GM20431 (cell line): ENCODE measurements around the gene OLFML3.
"Not testable (repeated sequence)": the region's sequence is repeated elsewhere in the genome, so short reads cannot be mapped to it uniquely, and the experiment has no call there.

Source experiments
- in situ Hi-C: fragments of 300-500 bp; cut with MseI, MboI; formaldehyde crosslinking; loops from one replicate; pipeline ENCODE4 v1.15.0; 2020; ENCODE audit warnings: low sequenced_read_pairs; ENCODE audit not compliant: unreplicated experiment

OLFML3 gene

GRCh38 chr1:113987259-113987658, 8.0 kb downstream of the OLFML3 start:
- in situ Hi-C loops: loop anchor here (10.0 kb wide), 1 partner anchor 298 kb away; no protein-coding TSS in a partner anchor

- in situ Hi-C loops: no loop called here
Observed at GRCh38 chr1:113990530-113990929, 11.3 kb downstream of the OLFML3 start.

DNA sequence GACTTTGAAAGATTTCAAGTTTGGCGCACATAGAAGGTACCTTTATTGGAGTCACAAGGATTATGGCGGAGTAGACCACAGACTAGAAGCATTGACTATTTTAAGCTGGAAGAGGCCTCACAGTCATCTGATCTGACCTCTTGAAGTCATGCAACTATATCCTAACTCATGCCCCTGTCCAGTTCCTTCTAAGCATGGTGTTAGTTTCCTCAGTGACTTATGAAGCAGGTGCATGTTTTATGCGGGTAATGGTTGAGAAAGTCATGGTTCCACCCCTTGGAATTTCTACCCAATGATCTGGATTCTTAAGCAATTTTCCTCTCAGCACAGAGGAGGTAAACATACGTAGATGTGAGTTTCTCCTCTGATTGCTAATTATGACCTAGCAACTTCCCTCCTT, 11.7 kb downstream of the OLFML3 start:
- in situ Hi-C loops: no loop called here

- in situ Hi-C loops: no loop called here
Observed at GRCh38 chr1:113991467-113991997, 12.3 kb downstream of the OLFML3 start.

DNA sequence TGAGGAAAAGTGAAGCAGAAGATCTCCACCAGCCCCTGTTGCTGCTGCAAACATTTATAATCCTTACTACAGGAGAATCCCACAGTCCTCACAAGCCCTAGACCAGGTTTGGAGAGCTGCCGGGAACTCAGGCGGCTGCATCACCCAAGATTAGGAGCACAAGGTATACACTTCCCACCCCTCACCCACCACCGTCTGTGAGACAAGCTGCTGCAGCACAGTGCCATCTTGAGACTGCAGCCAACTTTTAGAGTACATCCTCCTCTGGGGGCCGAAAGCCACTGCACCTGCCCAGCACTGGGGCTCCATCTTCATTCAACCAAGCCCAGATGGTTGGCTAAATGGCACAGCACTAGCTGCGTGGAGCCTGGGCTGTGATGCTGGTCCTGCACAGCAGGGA, 13.8 kb downstream of the OLFML3 start:
- in situ Hi-C loops: no loop called here

GRCh38 chr1:113993766-113994165, 14.5 kb downstream of the OLFML3 start:
- in situ Hi-C loops: no loop called here

DNA sequence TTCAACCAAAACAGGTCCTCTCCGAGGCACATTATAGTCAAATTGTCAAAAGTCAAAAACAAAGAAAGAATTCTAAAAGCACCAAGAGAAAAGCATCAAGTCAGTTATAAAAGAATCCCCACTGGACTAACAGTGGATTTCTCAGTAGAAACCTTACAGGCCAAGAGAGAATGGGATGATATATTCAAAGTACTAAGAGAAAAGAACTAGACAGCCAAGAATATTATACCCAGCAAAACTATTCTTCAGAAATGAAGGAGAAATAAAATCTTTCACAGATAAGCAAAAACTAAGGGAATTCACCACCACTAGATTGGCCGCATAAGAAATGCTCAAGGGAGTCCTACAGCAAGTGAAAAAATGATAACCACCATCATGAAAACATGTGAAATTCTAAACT, 16.1 kb downstream of the OLFML3 start:
- in situ Hi-C loops: no loop called here

GRCh38 chr1:113998361-113998760, 19.1 kb downstream of the OLFML3 start:
- in situ Hi-C loops: no loop called here

DNA sequence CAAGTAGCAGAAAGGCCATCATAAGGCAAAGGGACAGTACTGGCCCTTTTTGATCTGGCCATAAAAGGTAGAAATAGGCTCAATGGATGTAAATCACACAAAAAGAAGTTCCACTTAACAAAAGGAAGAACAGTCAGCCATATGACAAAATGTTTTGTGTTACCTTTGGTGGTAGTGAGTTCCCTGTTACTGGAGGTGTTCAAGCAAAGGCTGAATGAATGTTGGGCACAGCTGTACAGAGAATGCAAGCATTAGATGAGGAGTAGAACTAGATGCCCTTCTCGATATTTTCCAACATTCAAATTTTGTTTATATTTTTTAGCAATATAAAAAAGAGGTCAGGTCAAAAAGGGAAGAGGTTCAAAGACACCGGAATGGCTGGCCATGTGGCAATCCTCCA, 20.0 kb downstream of the OLFML3 start:
- in situ Hi-C loops: no loop called here

GRCh38 chr1:113999799-114000198, 20.5 kb downstream of the OLFML3 start:
- in situ Hi-C loops: no loop called here

- in situ Hi-C loops: no loop called here
Observed at GRCh38 chr1:114000406-114000805, 21.1 kb downstream of the OLFML3 start.

GRCh38 chr1:114002492-114003239, 23.4 kb downstream of the OLFML3 start:
- in situ Hi-C loops: no loop called here

DNA sequence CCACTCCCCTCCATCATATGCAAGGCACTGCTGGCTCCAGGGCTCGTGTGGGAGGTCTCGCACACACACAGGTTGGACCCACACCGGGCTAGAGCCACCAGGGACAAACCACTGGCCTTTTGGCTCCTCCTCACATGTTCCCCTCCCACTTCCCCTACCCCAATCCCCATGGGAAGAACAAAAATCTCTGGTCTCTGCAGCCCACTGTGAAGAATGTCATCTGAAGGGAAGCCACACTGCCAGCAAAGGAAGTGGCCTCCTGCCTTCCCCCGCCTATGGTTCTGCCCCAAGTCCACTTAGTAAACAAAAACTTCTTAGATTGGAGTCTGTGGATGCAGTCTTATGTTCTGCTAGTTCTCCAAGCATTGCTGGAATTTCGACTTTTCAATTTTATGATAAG, 24.2 kb downstream of the OLFML3 start:
- in situ Hi-C loops: no loop called here

DNA sequence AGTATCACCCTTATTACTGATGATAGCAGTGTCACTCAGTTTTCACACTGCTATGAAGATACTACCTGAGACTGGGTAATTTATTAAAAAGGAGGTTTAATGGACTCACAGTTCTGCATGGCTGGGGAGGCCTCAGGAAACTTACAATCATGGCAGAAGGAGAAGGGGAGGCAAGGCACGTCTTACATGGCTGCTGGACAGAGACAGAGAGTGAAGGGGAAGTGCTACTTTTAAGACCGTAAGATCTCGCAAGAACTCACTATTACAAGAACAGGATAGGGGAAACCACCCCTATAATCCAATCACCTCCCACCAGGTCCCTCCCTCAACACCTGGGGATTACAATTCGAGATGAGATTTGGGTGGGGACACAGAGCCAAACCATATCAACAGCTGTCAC, 27.6 kb downstream of the OLFML3 start:
- in situ Hi-C loops: not testable (repeated sequence)

- in situ Hi-C loops: no loop called here
Observed at GRCh38 chr1:114008480-114008941, 29.2 kb downstream of the OLFML3 start.

GRCh38 chr1:114008993-114009392, 29.7 kb downstream of the OLFML3 start:
- in situ Hi-C loops: no loop called here

DNA sequence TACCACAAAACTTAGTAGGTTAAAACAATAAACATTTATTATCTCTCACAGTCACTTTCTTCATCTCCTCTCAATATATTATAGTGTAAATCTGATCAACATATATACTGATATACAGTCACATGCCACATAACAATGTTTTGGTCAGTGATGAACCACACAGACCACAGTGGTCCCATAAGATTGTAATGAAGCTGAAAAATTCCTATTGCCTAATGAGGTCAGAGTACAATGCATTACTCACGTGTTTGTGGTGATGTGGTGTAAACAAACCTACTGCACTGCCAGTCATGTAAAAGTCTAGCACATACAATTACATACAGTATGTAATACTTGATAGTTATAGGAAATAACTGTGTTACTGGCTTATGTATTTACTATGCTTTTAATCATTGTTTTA, 30.1 kb downstream of the OLFML3 start:
- in situ Hi-C loops: no loop called here

DNA sequence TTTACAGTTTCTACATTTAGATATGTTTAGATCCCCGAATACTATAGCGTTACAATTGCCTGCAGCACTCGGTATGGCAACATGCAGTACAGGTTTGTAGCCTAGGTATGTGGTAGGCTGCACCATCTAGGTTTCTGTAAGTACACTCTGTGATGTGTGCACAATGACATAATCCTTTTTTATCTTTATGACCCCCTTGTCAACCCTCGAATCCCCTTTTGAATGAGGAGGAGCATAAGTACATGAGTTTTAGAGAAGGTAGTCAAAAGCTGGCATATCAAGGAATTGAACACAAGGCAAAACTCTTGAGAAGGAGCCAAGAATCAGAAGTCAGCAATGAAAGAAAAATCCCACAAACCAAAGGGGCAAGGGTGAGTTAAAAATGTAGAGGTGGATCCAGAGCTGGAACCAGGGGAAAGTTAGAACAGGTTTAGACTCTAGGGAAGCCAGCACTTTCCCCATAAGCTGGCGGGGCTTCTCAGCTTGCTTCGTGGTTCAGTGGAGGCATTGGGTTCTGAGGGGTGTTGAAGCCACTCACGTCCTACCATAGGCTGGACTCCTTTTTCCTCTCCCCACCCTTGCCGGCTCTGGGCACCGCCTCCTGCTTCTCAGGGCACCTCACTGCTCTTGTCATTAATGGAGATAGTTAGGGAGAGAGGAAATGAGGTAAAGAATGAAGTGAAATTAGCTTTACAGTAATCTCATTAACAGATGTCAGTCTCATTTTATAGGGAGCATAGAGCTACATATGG, 31.3 kb downstream of the OLFML3 start:
- in situ Hi-C loops: no loop called here

GRCh38 chr1:114011796-114012195, 32.5 kb downstream of the OLFML3 start:
- in situ Hi-C loops: no loop called here

DNA sequence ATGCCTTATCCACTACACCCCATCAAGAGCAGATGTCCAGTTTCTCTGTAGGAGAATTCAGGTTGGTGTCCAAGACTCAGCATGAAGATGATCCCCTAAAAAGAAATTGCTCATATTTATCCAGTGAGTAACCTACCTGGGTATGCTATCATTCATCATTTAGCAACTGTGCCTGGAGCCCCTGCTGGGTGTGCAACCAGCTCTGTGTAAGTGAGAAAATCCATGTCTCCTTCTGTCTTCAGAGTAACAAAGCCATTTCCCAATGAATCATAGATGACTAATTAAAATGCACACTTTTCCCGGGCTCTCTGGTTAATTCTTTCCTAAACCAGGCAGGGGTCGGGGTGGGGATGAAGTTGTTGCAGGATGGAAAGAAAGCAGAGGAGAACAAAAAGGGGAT, 35.8 kb downstream of the OLFML3 start:
- in situ Hi-C loops: no loop called here

DNA sequence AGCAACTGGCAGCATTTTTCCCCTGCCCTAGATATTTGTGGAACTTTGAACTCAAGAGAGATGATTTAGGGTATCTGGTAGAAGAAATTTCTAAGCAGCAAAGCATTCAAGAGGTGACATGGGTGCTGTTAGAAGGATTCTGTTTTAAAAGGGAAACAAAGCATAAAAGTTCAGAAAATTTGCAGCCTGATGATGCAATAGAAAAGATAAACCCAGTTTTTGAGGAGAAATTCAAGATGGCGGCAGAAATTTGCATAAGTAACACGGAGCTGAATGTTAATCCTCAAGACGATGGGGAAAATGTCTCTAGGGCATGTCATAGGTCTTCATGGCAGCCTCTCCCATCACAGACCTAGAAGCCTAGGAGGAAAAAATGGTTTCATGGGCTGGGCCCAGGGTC, 40.5 kb downstream of the OLFML3 start:
- in situ Hi-C loops: not testable (repeated sequence)
